Kidney epithelial cell (primary cell): ENCODE data around the gene TMEM154. TPM values are rescaled to one million over a fixed set of nuclear protein-coding genes. Genes with fewer than 3 reads are reported as not detected.
"Not testable (repeated sequence)": the region's sequence is repeated elsewhere in the genome, so short reads cannot be mapped to it uniquely, and the experiment has no call there.

Experiments used
- DNase-seq: peaks from one replicate; pipeline ENCODE4 v3.0.0-alpha.2; 2010; ENCODE audit warnings: low read depth
- H3K27me3 ChIP-seq: 2 replicates; pipeline ENCODE4 v1.6.0; 2011; ENCODE audit warnings: low read length; ENCODE audit not compliant: control insufficient read depth, insufficient read depth
- H3K36me3 ChIP-seq: 2 replicates; pipeline ENCODE4 v1.5.1; 2011; ENCODE audit warnings: low read length; ENCODE audit not compliant: control insufficient read depth, insufficient read depth
- H3K4me3 ChIP-seq: 2 replicates; pipeline ENCODE4 v1.5.1; 2011; ENCODE audit warnings: low read depth, mild to moderate bottlenecking, control low read depth, low read length
- CTCF ChIP-seq: IDR thresholded peaks from 2 replicates; pipeline ENCODE4 v1.5.1; 2011; ENCODE audit warnings: mild to moderate bottlenecking, moderate library complexity, low read length, control low read depth, inconsistent platforms; ENCODE audit not compliant: insufficient read depth, poor library complexity, severe bottlenecking
- total RNA-seq: library from RNA; depleted of rRNA; stranded (reverse); fragments of >200 nt; gene quantifications from 2 replicates; pipeline ENCODE4 v1.2.3, GENCODE V29; 2015

TMEM154 gene
- total RNA-seq, 1 donor from 2014 or later = 20.8 TPM

GRCh38 chr4:152667781-152668180 is 12.0 kb downstream of the TMEM154 start:
- Histone ChIP-seq H3K4me3 (no peak overlapping the region), H3K36me3 (no peaks in the 10 kb centered on the region), H3K27me3 (no peaks in the 10 kb centered on the region)
- TF ChIP-seq CTCF = no peak
- DNase-seq = no peak

GRCh38 chr4:152666946-152667345 is 12.9 kb downstream of the TMEM154 start:
- Histone ChIP-seq H3K4me3 (no peak overlapping the region), H3K27me3 (no peaks in the 10 kb centered on the region), H3K36me3 (no peaks in the 10 kb centered on the region)
- TF ChIP-seq CTCF = no peak
- no peak for DNase-seq

GRCh38 chr4:152665691-152666395 is 14.0 kb downstream of the TMEM154 start:
- Histone ChIP-seq H3K27me3 (no peaks in the 10 kb centered on the region), H3K4me3 (no peak overlapping the region), H3K36me3 (no peaks in the 10 kb centered on the region)
- DNase-seq = no peak
- TF ChIP-seq CTCF = no peak

GRCh38 chr4:152664067-152664378 is 15.8 kb downstream of the TMEM154 start:
- H3K36me3 ChIP-seq, H3K27me3 ChIP-seq, DNase-seq, H3K4me3 ChIP-seq: not testable (repeated sequence)

GRCh38 chr4:152663203-152664066 is 16.4 kb downstream of the TMEM154 start:
- H3K36me3 ChIP-seq = no peaks in the 10 kb centered on the region
- no peak overlapping the region for H3K4me3 ChIP-seq
- DNase-seq = no peak
- no peaks in the 10 kb centered on the region for H3K27me3 ChIP-seq
- no peak for TF ChIP-seq CTCF

GRCh38 chr4:152661649-152662048 is 18.1 kb downstream of the TMEM154 start:
- no peaks in the 10 kb centered on the region for H3K36me3 ChIP-seq
- no peak for TF ChIP-seq CTCF
- H3K4me3 ChIP-seq = no peak overlapping the region
- no peak for DNase-seq
- H3K27me3 ChIP-seq = no peaks in the 10 kb centered on the region
